ENCODE measurements around the gene PIK3CD.
"Not testable (repeated sequence)": the region's sequence is repeated elsewhere in the genome, so short reads cannot be mapped to it uniquely, and the experiment has no call there.

Gene PIK3CD

GRCh38 chr1:9691108-9691445, 39.5 kb downstream of the PIK3CD start:
- DNase-seq: no peak

- no peak for DNase-seq
Observed at GRCh38 chr1:9691691-9692090, 40.2 kb downstream of the PIK3CD start.

GRCh38 chr1:9696793-9697192, 45.3 kb downstream of the PIK3CD start:
- DNase-seq: no peak

- no peak for DNase-seq
Observed at GRCh38 chr1:9699361-9699760, 47.8 kb downstream of the PIK3CD start.

- DNase-seq: no peak
Observed at GRCh38 chr1:9700340-9700739, 48.8 kb downstream of the PIK3CD start.

- DNase-seq: no peak
Observed at GRCh38 chr1:9701665-9702064, 50.1 kb downstream of the PIK3CD start.

- no peak for DNase-seq
Observed at GRCh38 chr1:9703165-9703509, 51.6 kb downstream of the PIK3CD start.

- DNase-seq: no peak
Observed at GRCh38 chr1:9703681-9704080, 52.1 kb downstream of the PIK3CD start.

GRCh38 chr1:9705337-9706093, 54.0 kb downstream of the PIK3CD start:
- no peak for DNase-seq

- no peak for DNase-seq
Observed at GRCh38 chr1:9706178-9706577, 54.6 kb downstream of the PIK3CD start.

- no peak for DNase-seq
Observed at GRCh38 chr1:9710037-9710436, 58.5 kb downstream of the PIK3CD start.

- DNase-seq: no peak
Observed at GRCh38 chr1:9711466-9712020, 60.0 kb downstream of the PIK3CD start.

GRCh38 chr1:9712767-9713166, 61.2 kb downstream of the PIK3CD start:
- DNase-seq: not testable (repeated sequence)

- no peak for DNase-seq
Observed at GRCh38 chr1:9714257-9714718, 62.8 kb downstream of the PIK3CD start.

GRCh38 chr1:9715536-9716226, 64.2 kb downstream of the PIK3CD start:
- DNase-seq: peak; percentile 60

- DNase-seq: no peak
Observed at GRCh38 chr1:9716404-9717192, 65.1 kb downstream of the PIK3CD start.

- peak; percentile 89 for DNase-seq
Observed at GRCh38 chr1:9717193-9718005, 65.9 kb downstream of the PIK3CD start.

GRCh38 chr1:9718006-9718680, 66.6 kb downstream of the PIK3CD start:
- no peak for DNase-seq

GRCh38 chr1:9719978-9720722, 68.6 kb downstream of the PIK3CD start:
- no peak for DNase-seq

- DNase-seq: no peak
Observed at GRCh38 chr1:9720785-9721605, 69.5 kb downstream of the PIK3CD start.

Measured in CD4-positive, alpha-beta T cell treated with Interferon gamma for 1 hour (primary cell).